ENCODE measurements around the gene STAT4. TPM values are rescaled to one million over a fixed set of nuclear protein-coding genes. Genes with fewer than 3 reads are reported as not detected.

The STAT4 gene
- total RNA-seq: 3.8 and 7.8 TPM in 2 replicates

GRCh38 chr2:191150600-191151330, at the start of gene STAT4:
TSS of gene STAT4 (minus strand) at chr2:191150994. CDS start at chr2:191148203, 2,791 bp downstream.

GRCh38 chr2:191013932-191014652, 136.7 kb downstream of the STAT4 start, which contains the start of gene STAT1:
TSS of gene STAT1 (minus strand) at chr2:191014171. CDS start at chr2:191010003, 4,168 bp downstream.

Other genes with a start within 250 kb of the STAT4 start
- 152 and 270 TPM in 2 replicates for gene STAT1, start 136.8 kb downstream of the STAT4 start, total RNA-seq
- 119 and 168 TPM in 2 replicates for gene MYO1B, start 94.4 kb upstream of the STAT4 start, total RNA-seq

All from cardiac atrium fibroblast (primary cell).